ENCODE measurements around the gene TACC2. TPM values are rescaled to one million over a fixed set of nuclear protein-coding genes. Genes with fewer than 3 reads are reported as not detected.

The TACC2 gene
- total RNA-seq, 4 donors from 2014 or later = 191 to 400 (median 261) TPM

DNA sequence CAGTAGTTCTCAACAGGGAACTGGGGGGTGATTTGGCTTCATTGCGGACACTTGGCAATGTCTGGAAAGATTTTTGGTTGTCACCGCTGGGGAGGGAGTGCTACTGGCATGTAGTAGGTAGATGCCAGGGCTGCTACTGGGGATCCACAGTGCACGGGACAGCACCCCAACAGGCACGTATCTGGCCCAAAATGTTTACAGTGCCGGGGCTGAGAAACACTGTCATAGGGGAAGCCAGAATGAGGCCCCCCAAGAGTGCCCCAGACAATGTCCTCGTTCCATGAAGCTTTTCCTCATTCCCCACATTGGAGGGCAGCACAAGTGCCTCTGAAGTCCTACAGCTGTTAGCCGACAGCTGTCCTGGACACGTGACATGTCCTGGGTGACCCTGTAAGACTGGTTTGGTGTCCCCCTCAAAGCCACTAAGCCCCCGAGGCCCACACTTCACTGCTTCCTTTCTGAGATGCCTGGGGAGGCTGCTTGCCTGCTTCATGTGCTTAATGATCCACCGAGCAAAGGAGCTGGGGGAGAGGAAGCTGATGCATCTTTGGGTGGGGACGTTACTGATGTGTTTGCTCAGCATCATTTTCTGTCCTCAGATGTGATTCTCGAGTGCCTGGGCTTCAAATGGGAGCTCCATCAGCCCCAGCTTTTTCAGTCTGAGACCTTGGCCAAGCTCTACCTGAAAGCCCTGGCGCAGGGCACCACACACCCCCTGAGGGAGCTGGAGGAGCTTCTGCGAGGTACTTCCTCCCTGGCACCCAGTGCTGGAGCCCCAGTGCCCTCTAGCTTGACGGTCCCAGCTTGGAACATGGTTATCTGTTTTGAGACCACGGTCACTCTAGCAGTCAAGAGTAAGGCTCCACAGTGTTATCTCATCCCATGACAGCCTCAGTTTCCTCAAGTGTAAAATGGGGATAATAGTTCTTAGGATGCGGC lies 296.8 kb downstream of the TACC2 start:
- intact Hi-C loops (cut with DNase I; ENCODE audit: low total_unique reads) = loop anchor here (10.0 kb wide), 1 partner anchor 279 kb away; the partner anchor contains the start of gene DMBT1
- H3K4me3 ChIP-seq (ENCODE audit: low read depth, poor library complexity, severe bottlenecking) = no peak overlapping the region
- DNase-seq (ENCODE audit: low spot score in 2 of 2) = peak in 1 of 2 donors; percentile 63
- WGBS, 2 donors = 79 to 88% methylated on average over 17 of the region's 17 CpGs
- TF ChIP-seq POLR2A (IDR thresholded peaks at IDR 0.05) = no peak
- TF ChIP-seq, protein P1, sequence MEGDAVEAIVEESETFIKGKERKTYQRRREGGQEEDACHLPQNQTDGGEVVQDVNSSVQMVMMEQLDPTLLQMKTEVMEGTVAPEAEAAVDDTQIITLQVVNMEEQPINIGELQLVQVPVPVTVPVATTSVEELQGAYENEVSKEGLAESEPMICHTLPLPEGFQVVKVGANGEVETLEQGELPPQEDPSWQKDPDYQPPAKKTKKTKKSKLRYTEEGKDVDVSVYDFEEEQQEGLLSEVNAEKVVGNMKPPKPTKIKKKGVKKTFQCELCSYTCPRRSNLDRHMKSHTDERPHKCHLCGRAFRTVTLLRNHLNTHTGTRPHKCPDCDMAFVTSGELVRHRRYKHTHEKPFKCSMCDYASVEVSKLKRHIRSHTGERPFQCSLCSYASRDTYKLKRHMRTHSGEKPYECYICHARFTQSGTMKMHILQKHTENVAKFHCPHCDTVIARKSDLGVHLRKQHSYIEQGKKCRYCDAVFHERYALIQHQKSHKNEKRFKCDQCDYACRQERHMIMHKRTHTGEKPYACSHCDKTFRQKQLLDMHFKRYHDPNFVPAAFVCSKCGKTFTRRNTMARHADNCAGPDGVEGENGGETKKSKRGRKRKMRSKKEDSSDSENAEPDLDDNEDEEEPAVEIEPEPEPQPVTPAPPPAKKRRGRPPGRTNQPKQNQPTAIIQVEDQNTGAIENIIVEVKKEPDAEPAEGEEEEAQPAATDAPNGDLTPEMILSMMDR (IDR thresholded peaks at IDR 0.05) = no peak

DNA sequence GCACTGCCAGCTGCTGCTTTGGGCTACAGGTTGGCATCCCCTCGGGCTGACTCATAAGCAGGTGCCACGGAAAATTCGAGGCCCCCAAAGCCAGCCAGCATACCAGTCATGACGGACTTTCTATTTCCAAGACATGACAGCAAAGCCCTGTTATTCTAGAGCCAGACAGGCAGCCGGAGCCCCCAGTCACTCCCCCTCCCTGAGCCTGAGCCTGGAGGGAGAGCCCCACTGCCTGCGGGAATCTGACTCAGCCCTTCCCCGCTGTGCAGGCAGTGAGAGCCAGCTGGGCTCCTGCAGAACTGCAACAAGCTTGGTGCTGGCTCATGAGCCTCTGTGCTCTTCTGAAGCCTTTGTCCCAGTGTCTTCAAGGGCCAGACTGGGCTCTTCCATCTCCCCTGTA lies 297.9 kb downstream of the TACC2 start:
- TF ChIP-seq, protein P1 (IDR thresholded peaks at IDR 0.05) = no peak
- TF ChIP-seq POLR2A (IDR thresholded peaks at IDR 0.05) = no peak
- peak in 1 of 2 donors; percentile 76 for DNase-seq (ENCODE audit: low spot score in 2 of 2)
- 28 to 40% methylated on average over 5 to 7 of the region's 7 CpGs for WGBS, 2 donors
- H3K4me3 ChIP-seq (ENCODE audit: low read depth, poor library complexity, severe bottlenecking) = no peak overlapping the region
- intact Hi-C loops (cut with DNase I; ENCODE audit: low total_unique reads) = loop anchor here (10.0 kb wide), 1 partner anchor 278 kb away; the partner anchor contains the start of gene DMBT1

DNA sequence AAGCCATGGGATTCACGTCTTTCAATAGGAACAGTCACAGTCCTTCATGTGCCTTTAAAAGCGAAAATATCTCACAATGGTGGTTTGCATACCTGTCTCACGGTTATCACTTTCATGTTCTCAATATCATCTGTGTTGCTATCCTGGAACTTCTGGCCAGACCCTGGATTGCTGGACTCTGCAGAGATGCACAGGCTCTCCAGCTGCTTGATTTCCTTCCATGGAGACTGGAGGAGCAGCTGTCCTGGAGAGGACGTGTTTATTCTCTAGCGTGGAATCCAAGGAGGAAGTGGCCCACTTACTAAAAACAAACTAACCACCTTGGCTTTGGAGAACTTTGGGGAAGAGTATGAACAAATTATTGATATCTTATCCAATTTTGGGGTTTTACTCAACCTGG lies 298.6 kb downstream of the TACC2 start:
- WGBS, 2 donors = 54 to 58% methylated on average over 5 of the region's 5 CpGs
- no peak for TF ChIP-seq POLR2A (IDR thresholded peaks at IDR 0.05)
- TF ChIP-seq, protein P1 (IDR thresholded peaks at IDR 0.05) = no peak
- DNase-seq (ENCODE audit: low spot score in 2 of 2) = no peak
- H3K4me3 ChIP-seq (ENCODE audit: low read depth, poor library complexity, severe bottlenecking) = no peak overlapping the region
- intact Hi-C loops (cut with DNase I; ENCODE audit: low total_unique reads) = loop anchor here (10.0 kb wide), 1 partner anchor 277 kb away; the partner anchor contains the start of gene DMBT1

DNA sequence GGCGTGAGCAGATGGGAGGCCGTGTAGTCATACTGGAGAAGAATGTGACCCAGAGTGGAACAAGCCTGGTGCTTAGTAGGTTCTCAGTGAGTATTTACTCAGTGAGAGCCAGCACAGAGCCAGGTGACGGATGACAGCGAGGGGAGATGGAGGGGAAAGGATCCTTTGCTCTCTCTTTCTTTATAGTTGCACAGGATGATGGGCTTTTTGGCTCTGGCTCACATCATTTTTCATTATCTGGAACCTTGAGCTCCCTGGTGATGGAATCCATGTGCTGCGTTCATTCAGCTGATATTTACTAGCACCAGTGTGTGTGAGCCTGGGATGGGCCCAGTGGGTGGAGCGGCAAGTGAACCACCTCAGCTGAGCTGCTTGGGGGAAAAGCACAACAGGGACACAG lies 299.3 kb downstream of the TACC2 start:
- WGBS, 2 donors = 84 to 85% methylated on average over 6 of the region's 6 CpGs
- intact Hi-C loops (cut with DNase I; ENCODE audit: low total_unique reads) = loop anchor here (10.0 kb wide), 1 partner anchor 277 kb away; the partner anchor contains the start of gene DMBT1
- no peak for TF ChIP-seq POLR2A (IDR thresholded peaks at IDR 0.05)
- TF ChIP-seq, protein P1 (IDR thresholded peaks at IDR 0.05) = no peak
- H3K4me3 ChIP-seq (ENCODE audit: low read depth, poor library complexity, severe bottlenecking) = no peak overlapping the region
- DNase-seq (ENCODE audit: low spot score in 2 of 2) = no peak

DNA sequence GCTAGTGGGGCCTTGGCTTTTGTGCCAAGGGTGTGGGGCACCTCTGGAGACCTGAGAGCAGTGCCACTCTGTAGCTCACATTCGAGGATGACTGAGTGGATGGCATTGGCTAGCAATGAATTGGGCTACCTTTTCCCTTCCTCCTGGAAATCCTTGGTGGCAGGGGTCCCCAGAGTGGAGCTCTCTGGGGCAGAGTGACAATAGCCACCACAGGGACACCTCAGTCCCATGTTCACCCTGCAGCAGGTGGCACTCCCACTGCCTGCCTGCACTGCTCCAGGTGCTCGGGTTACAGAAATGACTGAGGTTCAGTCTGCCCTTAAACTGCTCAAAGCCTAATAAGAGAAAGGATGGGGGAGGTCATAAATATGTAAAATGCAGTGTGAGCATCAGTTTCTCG lies 300.0 kb downstream of the TACC2 start:
- TF ChIP-seq POLR2A (IDR thresholded peaks at IDR 0.05) = no peak
- TF ChIP-seq, protein P1 (IDR thresholded peaks at IDR 0.05) = no peak
- H3K4me3 ChIP-seq (ENCODE audit: low read depth, poor library complexity, severe bottlenecking) = no peak overlapping the region
- no peak for DNase-seq (ENCODE audit: low spot score in 2 of 2)
- WGBS, 2 donors = 78 to 94% methylated on average over 3 of the region's 3 CpGs
- intact Hi-C loops (cut with DNase I; ENCODE audit: low total_unique reads) = loop anchor here (10.0 kb wide), 1 partner anchor 276 kb away; the partner anchor contains the start of gene DMBT1

Data from lower leg skin (tissue), 4 donors.